Measurements from ENCODE around the gene BMP10.

DNA sequence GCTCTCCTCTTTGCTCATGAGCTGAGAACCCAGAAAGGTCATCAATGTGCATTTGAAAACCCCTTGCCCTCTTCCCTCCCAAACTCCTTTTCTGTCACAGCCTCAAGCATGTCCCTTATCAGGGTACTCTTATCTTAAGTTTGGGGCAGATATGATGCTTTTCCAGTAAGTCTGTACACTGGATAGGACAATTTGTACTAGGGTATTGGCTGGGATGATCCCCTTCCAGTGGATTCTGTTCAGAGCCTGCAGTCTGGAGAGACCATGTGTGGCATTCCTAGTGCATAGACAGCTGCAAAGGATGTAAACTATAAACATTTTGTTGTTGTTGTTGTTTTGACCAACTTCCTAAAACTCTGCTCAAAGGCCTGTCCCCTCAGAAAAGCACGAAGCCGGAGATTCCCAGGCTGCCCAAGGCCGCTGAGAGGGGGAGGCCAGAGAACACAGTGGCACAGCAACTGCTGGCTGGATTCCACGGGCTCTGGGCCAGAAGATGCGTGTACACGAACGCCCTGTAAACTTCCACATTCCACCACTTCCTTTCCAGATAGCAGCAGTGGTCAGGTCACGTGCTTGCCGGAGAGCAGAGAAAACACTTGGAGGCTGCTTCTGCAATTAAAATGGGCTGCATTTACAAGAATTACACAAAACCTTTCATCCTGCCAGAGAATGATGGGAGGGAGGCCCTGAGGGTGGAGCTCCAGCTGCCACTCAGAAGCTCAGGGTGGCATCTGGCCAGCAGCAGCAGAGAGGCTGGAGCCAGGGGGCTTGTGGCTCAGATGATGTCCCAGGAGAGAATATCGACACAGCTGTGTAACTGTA is 42.1 kb downstream of the BMP10 start:
- TF ChIP-seq, protein P1, sequence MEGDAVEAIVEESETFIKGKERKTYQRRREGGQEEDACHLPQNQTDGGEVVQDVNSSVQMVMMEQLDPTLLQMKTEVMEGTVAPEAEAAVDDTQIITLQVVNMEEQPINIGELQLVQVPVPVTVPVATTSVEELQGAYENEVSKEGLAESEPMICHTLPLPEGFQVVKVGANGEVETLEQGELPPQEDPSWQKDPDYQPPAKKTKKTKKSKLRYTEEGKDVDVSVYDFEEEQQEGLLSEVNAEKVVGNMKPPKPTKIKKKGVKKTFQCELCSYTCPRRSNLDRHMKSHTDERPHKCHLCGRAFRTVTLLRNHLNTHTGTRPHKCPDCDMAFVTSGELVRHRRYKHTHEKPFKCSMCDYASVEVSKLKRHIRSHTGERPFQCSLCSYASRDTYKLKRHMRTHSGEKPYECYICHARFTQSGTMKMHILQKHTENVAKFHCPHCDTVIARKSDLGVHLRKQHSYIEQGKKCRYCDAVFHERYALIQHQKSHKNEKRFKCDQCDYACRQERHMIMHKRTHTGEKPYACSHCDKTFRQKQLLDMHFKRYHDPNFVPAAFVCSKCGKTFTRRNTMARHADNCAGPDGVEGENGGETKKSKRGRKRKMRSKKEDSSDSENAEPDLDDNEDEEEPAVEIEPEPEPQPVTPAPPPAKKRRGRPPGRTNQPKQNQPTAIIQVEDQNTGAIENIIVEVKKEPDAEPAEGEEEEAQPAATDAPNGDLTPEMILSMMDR (conservative IDR thresholded peaks at IDR 0.05) = no peak
- no peak for TF ChIP-seq ZFX (IDR thresholded peaks at IDR 0.05)
